ENCODE data around the gene ODAD3. TPM values are rescaled to one million over a fixed set of nuclear protein-coding genes. Genes with fewer than 3 reads are reported as not detected.
A peak's percentile ranks its signal among the peaks of the same experiment; 100 is the strongest.

The ODAD3 gene
- total and polyA plus RNA-seq, 10 of the 15 experiments (the other 5 are each of a cell fraction or from before 2014, with no cell fraction given): 0.11 to 0.39 (median 0.28) TPM; not detected in 7

- TF ChIP-seq, protein P1, sequence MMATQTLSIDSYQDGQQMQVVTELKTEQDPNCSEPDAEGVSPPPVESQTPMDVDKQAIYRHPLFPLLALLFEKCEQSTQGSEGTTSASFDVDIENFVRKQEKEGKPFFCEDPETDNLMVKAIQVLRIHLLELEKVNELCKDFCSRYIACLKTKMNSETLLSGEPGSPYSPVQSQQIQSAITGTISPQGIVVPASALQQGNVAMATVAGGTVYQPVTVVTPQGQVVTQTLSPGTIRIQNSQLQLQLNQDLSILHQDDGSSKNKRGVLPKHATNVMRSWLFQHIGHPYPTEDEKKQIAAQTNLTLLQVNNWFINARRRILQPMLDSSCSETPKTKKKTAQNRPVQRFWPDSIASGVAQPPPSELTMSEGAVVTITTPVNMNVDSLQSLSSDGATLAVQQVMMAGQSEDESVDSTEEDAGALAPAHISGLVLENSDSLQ (IDR thresholded peaks at IDR 0.05): peak; percentile 71
- no peak for TF ChIP-seq MTA2 (IDR thresholded peaks at IDR 0.05; ENCODE audit: low read depth)
- no peak for TF ChIP-seq BHLHE40 (IDR thresholded peaks at IDR 0.05; ENCODE audit: borderline replicate concordance in 1 of 2, low read depth in 2 of 2, low read length in 1 of 2)
- TF ChIP-seq RFX5 (IDR thresholded peaks at IDR 0.05; ENCODE audit: low read depth, low read length): peak; percentile 87
- no peak for TF ChIP-seq SKIL (IDR thresholded peaks at IDR 0.05; ENCODE audit: low read depth, poor library complexity, severe bottlenecking)
- no peak for TF ChIP-seq SREBF1 (IDR thresholded peaks at IDR 0.05; ENCODE audit: low read length)
- TF ChIP-seq CREB1 (IDR thresholded peaks at IDR 0.05; ENCODE audit: low read depth): 0 out of 2 replicates have a peak, but pooled peaks have one; percentile 29
- TF ChIP-seq ATF2 (IDR thresholded peaks at IDR 0.05; ENCODE audit: low read length): no peak
- no peak for TF ChIP-seq STAT1 (conservative IDR thresholded peaks at IDR 0.05)
- 0 out of 2 replicates have a peak, but pooled peaks have one; percentile 23 for TF ChIP-seq POLR2A (IDR thresholded peaks at IDR 0.05; ENCODE audit: low read depth, low read length)
- TF ChIP-seq PBX3 (IDR thresholded peaks at IDR 0.05; ENCODE audit: insufficient replicate concordance, low read depth, low read length): peak; percentile 4
- TF ChIP-seq, protein P2, sequence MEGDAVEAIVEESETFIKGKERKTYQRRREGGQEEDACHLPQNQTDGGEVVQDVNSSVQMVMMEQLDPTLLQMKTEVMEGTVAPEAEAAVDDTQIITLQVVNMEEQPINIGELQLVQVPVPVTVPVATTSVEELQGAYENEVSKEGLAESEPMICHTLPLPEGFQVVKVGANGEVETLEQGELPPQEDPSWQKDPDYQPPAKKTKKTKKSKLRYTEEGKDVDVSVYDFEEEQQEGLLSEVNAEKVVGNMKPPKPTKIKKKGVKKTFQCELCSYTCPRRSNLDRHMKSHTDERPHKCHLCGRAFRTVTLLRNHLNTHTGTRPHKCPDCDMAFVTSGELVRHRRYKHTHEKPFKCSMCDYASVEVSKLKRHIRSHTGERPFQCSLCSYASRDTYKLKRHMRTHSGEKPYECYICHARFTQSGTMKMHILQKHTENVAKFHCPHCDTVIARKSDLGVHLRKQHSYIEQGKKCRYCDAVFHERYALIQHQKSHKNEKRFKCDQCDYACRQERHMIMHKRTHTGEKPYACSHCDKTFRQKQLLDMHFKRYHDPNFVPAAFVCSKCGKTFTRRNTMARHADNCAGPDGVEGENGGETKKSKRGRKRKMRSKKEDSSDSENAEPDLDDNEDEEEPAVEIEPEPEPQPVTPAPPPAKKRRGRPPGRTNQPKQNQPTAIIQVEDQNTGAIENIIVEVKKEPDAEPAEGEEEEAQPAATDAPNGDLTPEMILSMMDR (IDR thresholded peaks at IDR 0.05 in 2 of 3, conservative IDR thresholded peaks at IDR 0.05 in 1 of 3; ENCODE audit: control insufficient read depth in 2 of 3, extremely low read depth in 1 of 3, insufficient read depth in 1 of 3, low read depth in 3 of 3, low read length in 3 of 3): peak in 1 of 3 experiments; percentile 22; a peak in 1 of 6 replicates
- TF ChIP-seq FOS (IDR thresholded peaks at IDR 0.05; ENCODE audit: borderline replicate concordance, extremely low read depth, insufficient read length): peak; percentile 27
- TF ChIP-seq, protein P3, sequence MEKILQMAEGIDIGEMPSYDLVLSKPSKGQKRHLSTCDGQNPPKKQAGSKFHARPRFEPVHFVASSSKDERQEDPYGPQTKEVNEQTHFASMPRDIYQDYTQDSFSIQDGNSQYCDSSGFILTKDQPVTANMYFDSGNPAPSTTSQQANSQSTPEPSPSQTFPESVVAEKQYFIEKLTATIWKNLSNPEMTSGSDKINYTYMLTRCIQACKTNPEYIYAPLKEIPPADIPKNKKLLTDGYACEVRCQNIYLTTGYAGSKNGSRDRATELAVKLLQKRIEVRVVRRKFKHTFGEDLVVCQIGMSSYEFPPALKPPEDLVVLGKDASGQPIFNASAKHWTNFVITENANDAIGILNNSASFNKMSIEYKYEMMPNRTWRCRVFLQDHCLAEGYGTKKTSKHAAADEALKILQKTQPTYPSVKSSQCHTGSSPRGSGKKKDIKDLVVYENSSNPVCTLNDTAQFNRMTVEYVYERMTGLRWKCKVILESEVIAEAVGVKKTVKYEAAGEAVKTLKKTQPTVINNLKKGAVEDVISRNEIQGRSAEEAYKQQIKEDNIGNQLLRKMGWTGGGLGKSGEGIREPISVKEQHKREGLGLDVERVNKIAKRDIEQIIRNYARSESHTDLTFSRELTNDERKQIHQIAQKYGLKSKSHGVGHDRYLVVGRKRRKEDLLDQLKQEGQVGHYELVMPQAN (conservative IDR thresholded peaks at IDR 0.05): no peak
- TF ChIP-seq BCL3 (IDR thresholded peaks at IDR 0.05; ENCODE audit: borderline replicate concordance, insufficient read depth, low read depth, low read length, poor library complexity, severe bottlenecking): no peak
- TF ChIP-seq ATF7 (IDR thresholded peaks at IDR 0.05; ENCODE audit: low read depth): no peak
Observed at GRCh38 chr19:11481534-11482383, 46.8 kb upstream of the ODAD3 start (continued).

Measured in GM12878 (cell line).